ENCODE measurements around the gene PACSIN1.

PACSIN1 gene

DNA sequence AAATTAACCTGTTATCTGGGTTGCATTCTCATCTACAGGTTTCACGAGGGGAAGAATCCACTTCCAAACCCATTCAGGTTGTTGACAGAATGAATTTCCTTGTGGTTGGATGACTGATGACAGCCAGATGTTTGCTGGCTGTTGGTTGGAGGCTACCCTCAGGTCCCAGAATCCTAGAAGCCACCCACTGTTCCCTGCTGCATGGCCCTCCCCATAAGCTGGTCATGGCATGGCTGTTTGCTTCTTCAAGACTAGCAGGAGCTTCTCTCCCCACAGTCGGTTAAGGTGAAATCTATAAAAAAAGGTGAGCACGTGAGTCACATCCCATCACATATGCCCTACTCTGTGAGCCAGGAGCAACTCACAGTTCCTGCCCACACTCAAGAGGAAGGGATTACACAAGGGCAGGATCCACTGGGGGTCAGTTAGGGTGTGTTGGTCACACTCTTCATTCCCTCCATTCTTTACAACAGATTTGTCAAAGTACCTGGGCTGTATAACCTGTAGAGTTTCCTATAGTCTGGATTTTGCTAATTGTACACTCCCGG is 20.5 kb upstream of the PACSIN1 start:
- Histone ChIP-seq H3K27me3 (ENCODE audit: insufficient read depth, insufficient read length) (no peaks in the 10 kb centered on the region), H3K36me3 (ENCODE audit: insufficient read depth, insufficient read length, low read length) (no peaks in the 10 kb centered on the region), H3K9ac (ENCODE audit: insufficient read length, low read depth) (no peak overlapping the region), H3K9me3 (ENCODE audit: insufficient read depth, low read length) (no peaks in the 10 kb centered on the region), H3K4me1 (ENCODE audit: insufficient read depth, insufficient read length) (peaks cover 6% of the 10 kb centered on the region), H3K4me3 (ENCODE audit: insufficient read length, low read depth) (no peak overlapping the region)
- no peak for TF ChIP-seq ZNF274 (IDR thresholded peaks at IDR 0.05; ENCODE audit: low read depth, low read length)
- no peak for TF ChIP-seq SUZ12 (IDR thresholded peaks at IDR 0.05; ENCODE audit: extremely low read depth, insufficient read depth, insufficient read length)
- TF ChIP-seq YY1 (IDR thresholded peaks at IDR 0.05; ENCODE audit: insufficient read depth, insufficient read length): no peak
- DNase-seq (ENCODE audit: low read depth, low spot score): no peak

DNA sequence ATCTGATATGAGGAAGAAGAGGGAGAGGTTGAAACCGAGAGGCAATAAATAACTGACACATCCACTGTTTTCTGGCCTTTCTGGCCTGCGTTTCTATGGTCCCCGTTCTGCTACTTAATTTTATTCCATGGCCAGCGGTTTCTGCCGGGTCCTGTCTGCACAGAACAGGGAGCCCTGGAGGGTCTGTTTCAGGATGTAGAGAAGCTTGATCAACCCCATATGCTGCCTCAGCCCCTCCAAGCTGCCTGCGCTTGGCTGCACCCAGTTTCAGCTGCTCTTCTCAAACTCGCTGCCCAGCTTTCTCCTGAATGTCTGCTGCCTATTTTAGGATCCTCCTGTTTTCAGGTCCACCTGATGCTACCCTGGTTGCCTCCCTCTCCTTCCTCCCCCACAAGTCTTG is 18.5 kb upstream of the PACSIN1 start:
- TF ChIP-seq ZNF274 (IDR thresholded peaks at IDR 0.05; ENCODE audit: low read depth, low read length) (no peak), YY1 (IDR thresholded peaks at IDR 0.05; ENCODE audit: insufficient read depth, insufficient read length) (no peak), SUZ12 (IDR thresholded peaks at IDR 0.05; ENCODE audit: extremely low read depth, insufficient read depth, insufficient read length) (no peak)
- Histone ChIP-seq H3K27me3 (ENCODE audit: insufficient read depth, insufficient read length) (no peaks in the 10 kb centered on the region), H3K36me3 (ENCODE audit: insufficient read depth, insufficient read length, low read length) (no peaks in the 10 kb centered on the region), H3K9me3 (ENCODE audit: insufficient read depth, low read length) (peaks cover 7% of the 10 kb centered on the region; the same call in 1 of the 2 replicates), H3K4me1 (ENCODE audit: insufficient read depth, insufficient read length) (peaks cover 6% of the 10 kb centered on the region), H3K4me3 (ENCODE audit: insufficient read length, low read depth) (no peak overlapping the region), H3K9ac (ENCODE audit: insufficient read length, low read depth) (no peak overlapping the region)
- DNase-seq (ENCODE audit: low read depth, low spot score): no peak

DNA sequence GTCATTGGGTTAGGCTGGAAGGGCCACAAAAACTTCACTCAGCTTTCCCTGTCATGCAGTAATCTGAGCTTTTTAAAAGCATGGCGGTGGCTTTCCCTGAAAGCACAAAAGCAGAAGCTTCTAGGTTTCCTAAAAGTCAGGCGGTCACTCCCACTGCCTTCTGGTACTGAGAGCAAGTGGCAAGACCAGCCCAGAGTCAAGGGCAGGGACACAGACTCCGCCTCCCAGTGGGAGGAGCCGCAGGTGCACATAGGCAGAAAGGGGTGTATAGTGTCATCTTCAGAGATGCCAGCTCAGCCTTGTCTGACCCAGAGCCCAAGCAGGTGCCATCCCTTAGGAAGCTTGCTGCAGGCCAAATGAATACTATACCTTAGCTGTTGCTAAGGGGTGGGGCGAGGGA is 18.0 kb upstream of the PACSIN1 start:
- Histone ChIP-seq H3K36me3 (ENCODE audit: insufficient read depth, insufficient read length, low read length) (no peaks in the 10 kb centered on the region), H3K4me1 (ENCODE audit: insufficient read depth, insufficient read length) (peaks cover 6% of the 10 kb centered on the region), H3K27me3 (ENCODE audit: insufficient read depth, insufficient read length) (no peaks in the 10 kb centered on the region), H3K4me3 (ENCODE audit: insufficient read length, low read depth) (no peak overlapping the region), H3K9me3 (ENCODE audit: insufficient read depth, low read length) (peaks cover 7% of the 10 kb centered on the region; the same call in 1 of the 2 replicates), H3K9ac (ENCODE audit: insufficient read length, low read depth) (no peak overlapping the region)
- TF ChIP-seq SUZ12 (IDR thresholded peaks at IDR 0.05; ENCODE audit: extremely low read depth, insufficient read depth, insufficient read length): no peak
- no peak for TF ChIP-seq ZNF274 (IDR thresholded peaks at IDR 0.05; ENCODE audit: low read depth, low read length)
- TF ChIP-seq YY1 (IDR thresholded peaks at IDR 0.05; ENCODE audit: insufficient read depth, insufficient read length): no peak
- no peak for DNase-seq (ENCODE audit: low read depth, low spot score)

DNA sequence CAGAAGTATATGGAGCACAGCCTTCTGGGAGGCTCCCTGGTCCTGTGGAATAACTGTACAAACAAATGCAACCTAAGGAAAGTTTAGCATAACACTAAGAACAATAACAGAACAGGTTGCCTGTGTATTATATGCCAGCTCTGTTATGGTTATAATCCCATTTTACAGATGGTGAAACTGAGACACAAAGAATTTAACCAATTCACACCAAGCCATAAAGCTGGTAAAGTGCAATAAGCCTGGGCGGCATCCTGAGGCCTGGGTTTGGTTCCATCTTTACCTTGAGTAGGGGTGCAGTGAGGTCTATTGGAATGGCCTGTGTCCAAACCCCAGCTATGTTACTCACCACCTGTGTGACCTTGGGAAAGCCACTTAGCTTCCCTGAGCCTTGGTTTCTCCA is 14.7 kb upstream of the PACSIN1 start:
- H3K4me1 ChIP-seq (ENCODE audit: insufficient read depth, insufficient read length): peaks cover 6% of the 10 kb centered on the region
- H3K9ac ChIP-seq (ENCODE audit: insufficient read length, low read depth): no peak overlapping the region
- peaks cover 7% of the 10 kb centered on the region; the same call in 1 of the 2 replicates for H3K9me3 ChIP-seq (ENCODE audit: insufficient read depth, low read length)
- no peak overlapping the region for H3K4me3 ChIP-seq (ENCODE audit: insufficient read length, low read depth)
- no peaks in the 10 kb centered on the region for H3K27me3 ChIP-seq (ENCODE audit: insufficient read depth, insufficient read length)
- no peaks in the 10 kb centered on the region for H3K36me3 ChIP-seq (ENCODE audit: insufficient read depth, insufficient read length, low read length)
- TF ChIP-seq ZNF274 (IDR thresholded peaks at IDR 0.05; ENCODE audit: low read depth, low read length): no peak
- no peak for TF ChIP-seq SUZ12 (IDR thresholded peaks at IDR 0.05; ENCODE audit: extremely low read depth, insufficient read depth, insufficient read length)
- TF ChIP-seq YY1 (IDR thresholded peaks at IDR 0.05; ENCODE audit: insufficient read depth, insufficient read length): no peak
- DNase-seq (ENCODE audit: low read depth, low spot score): no peak

DNA sequence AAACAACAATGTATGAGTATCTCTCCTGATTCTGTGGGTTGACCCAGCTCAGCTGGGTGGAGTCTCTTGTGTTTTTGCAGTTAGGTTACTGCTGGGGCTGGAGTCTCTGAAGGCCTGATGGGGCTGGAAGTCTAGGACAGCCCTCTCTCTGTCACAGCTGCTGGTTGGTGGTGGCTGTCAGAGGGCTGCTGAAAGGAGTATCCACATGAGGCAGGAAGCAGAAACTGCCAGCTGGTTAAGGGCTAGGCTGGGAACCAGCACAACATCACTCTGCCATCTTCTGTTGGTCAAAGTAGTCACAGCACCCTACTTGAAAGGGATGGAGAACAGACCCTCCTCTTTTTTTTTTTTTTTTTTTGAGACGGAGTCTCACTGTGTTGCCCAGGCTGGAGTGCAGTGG is 10.0 kb upstream of the PACSIN1 start:
- H3K4me3 ChIP-seq (ENCODE audit: insufficient read length, low read depth): no peak overlapping the region
- peaks cover 7% of the 10 kb centered on the region; the same call in 1 of the 2 replicates for H3K9me3 ChIP-seq (ENCODE audit: insufficient read depth, low read length)
- peaks cover 11% of the 10 kb centered on the region for H3K4me1 ChIP-seq (ENCODE audit: insufficient read depth, insufficient read length)
- TF ChIP-seq SUZ12 (IDR thresholded peaks at IDR 0.05; ENCODE audit: extremely low read depth, insufficient read depth, insufficient read length): no peak
- TF ChIP-seq ZNF274 (IDR thresholded peaks at IDR 0.05; ENCODE audit: low read depth, low read length): no peak
- no peak for TF ChIP-seq YY1 (IDR thresholded peaks at IDR 0.05; ENCODE audit: insufficient read depth, insufficient read length)
- no peaks in the 10 kb centered on the region for H3K36me3 ChIP-seq (ENCODE audit: insufficient read depth, insufficient read length, low read length)
- no peaks in the 10 kb centered on the region for H3K27me3 ChIP-seq (ENCODE audit: insufficient read depth, insufficient read length)
- H3K9ac ChIP-seq (ENCODE audit: insufficient read length, low read depth): no peak overlapping the region
- no peak for DNase-seq (ENCODE audit: low read depth, low spot score)

DNA sequence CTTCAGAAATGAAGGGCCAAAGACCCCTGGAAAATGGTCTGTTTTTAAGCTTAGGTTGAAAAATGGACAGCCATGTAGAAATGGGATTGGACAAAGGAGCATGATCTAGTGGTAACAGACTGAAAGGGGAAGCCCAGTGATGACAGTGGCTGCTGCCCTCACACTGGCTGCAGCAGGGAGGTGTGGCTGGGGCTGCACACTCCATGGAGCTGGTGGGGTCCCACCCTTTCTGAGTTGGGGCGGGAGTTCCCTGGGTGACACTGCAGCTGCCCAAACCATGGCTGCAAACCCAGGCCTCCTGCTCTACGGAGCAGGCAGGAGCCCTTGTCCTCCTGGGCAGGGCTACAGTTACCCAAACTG is 8.5 kb upstream of the PACSIN1 start:
- no peaks in the 10 kb centered on the region for H3K36me3 ChIP-seq (ENCODE audit: insufficient read depth, insufficient read length, low read length)
- H3K9ac ChIP-seq (ENCODE audit: insufficient read length, low read depth): no peak overlapping the region
- TF ChIP-seq ZNF274 (IDR thresholded peaks at IDR 0.05; ENCODE audit: low read depth, low read length): no peak
- no peak for TF ChIP-seq YY1 (IDR thresholded peaks at IDR 0.05; ENCODE audit: insufficient read depth, insufficient read length)
- no peak for TF ChIP-seq SUZ12 (IDR thresholded peaks at IDR 0.05; ENCODE audit: extremely low read depth, insufficient read depth, insufficient read length)
- peaks cover 11% of the 10 kb centered on the region for H3K4me1 ChIP-seq (ENCODE audit: insufficient read depth, insufficient read length)
- DNase-seq (ENCODE audit: low read depth, low spot score): no peak
- H3K9me3 ChIP-seq (ENCODE audit: insufficient read depth, low read length): no peaks in the 10 kb centered on the region
- no peak overlapping the region for H3K4me3 ChIP-seq (ENCODE audit: insufficient read length, low read depth)
- no peaks in the 10 kb centered on the region for H3K27me3 ChIP-seq (ENCODE audit: insufficient read depth, insufficient read length)

DNA sequence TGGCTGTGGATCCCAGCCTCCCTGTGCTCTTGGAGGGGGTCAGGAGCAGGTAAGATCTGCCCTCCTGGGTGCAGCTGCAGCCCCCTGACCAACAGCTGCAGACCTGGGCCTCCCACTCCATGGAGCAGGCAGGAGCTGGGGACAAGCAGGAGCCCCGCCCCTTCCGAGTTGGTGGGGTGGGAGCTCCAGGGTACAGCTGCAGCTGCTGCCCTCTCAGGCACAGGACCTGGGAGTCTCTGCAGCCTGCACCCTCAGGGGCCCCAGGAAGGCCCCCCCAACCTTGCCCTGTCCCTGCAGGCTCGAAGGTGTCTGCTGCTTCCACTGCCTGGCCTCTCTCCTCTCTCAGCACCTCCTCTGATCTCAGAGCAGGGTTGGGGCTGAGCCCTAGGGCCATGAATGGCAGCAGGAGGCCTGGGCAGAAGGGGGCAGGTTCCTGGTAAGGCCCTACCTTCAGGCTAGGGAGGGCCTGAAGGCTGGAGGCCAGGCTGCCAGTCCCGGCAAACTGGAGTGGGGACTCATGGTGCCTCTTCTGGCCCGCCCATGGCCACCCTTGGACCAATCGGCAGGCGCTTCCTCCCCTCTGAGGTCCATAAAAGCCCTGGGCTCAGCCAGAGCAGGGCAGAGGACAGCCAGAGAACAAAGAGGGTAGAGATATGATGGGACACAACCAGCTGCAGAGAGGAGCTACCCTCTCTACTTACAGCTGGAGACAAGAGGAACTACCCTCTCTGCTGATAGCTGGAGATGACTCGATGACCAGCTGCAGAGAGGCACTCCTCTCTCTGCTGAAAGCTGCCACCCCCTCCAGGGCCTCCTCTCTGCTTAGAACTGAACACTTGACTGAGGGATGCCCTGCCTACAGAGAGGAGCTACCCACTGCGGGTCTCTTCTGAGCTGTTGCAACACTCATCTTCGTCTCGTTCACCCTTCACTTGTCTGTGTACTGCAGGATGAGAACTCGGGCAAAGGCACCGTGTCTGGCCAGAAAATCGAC is 7.8 kb upstream of the PACSIN1 start:
- Histone ChIP-seq H3K9ac (ENCODE audit: insufficient read length, low read depth) (no peak overlapping the region), H3K4me3 (ENCODE audit: insufficient read length, low read depth) (no peak overlapping the region), H3K36me3 (ENCODE audit: insufficient read depth, insufficient read length, low read length) (no peaks in the 10 kb centered on the region), H3K4me1 (ENCODE audit: insufficient read depth, insufficient read length) (peaks cover 11% of the 10 kb centered on the region), H3K9me3 (ENCODE audit: insufficient read depth, low read length) (no peaks in the 10 kb centered on the region), H3K27me3 (ENCODE audit: insufficient read depth, insufficient read length) (no peaks in the 10 kb centered on the region)
- DNase-seq (ENCODE audit: low read depth, low spot score): no peak
- TF ChIP-seq YY1 (IDR thresholded peaks at IDR 0.05; ENCODE audit: insufficient read depth, insufficient read length) (no peak), ZNF274 (IDR thresholded peaks at IDR 0.05; ENCODE audit: low read depth, low read length) (no peak)
